HEK293T (cell line): ENCODE data around the gene LGALS14.
"Not testable (repeated sequence)": the region's sequence is repeated elsewhere in the genome, so short reads cannot be mapped to it uniquely, and the experiment has no call there.

Source experiments
- CTCF ChIA-PET: fragments of 350-600 bp; formaldehyde crosslinking; extraction: SDS; loops from one replicate; lab custom pipeline; 2021; ENCODE audit warnings: antibody characterized with exemption, inconsistent platforms; lab: Yijun Ruan, JAX
- POLR2A ChIA-PET: fragments of 350-600 bp; formaldehyde crosslinking; extraction: SDS; loops from one replicate; lab custom pipeline; 2020; ENCODE audit warnings: antibody characterized with exemption, inconsistent platforms; lab: Yijun Ruan, JAX
- DNase-seq: peaks from one replicate; pipeline ENCODE4 v3.0.0; 2012; ENCODE audit warnings: mixed read lengths; ENCODE audit errors: extremely low spot score
- ARNT ChIP-seq: fragments of 450-650 bp; IDR thresholded peaks from 2 replicates; pipeline ENCODE4 v1.6.1; 2017; ENCODE audit warnings: mild to moderate bottlenecking
- BHLHE40 ChIP-seq: fragments of 450-650 bp; IDR thresholded peaks from 2 replicates; pipeline ENCODE4 v1.6.1; 2016; ENCODE audit warnings: mild to moderate bottlenecking, moderate library complexity, borderline replicate concordance
- CTBP1 ChIP-seq: fragments of 450-650 bp; IDR thresholded peaks from 2 replicates; pipeline ENCODE4 v1.6.1; 2016; ENCODE audit warnings: borderline replicate concordance
- ELF4 ChIP-seq: fragments of 450-650 bp; IDR thresholded peaks from 2 replicates; pipeline ENCODE4 v1.6.1; 2017; ENCODE audit warnings: antibody characterized with exemption
- FOXA1 ChIP-seq: fragments of 450-650 bp; IDR thresholded peaks from 2 replicates; pipeline ENCODE4 v1.6.1; 2016; ENCODE audit warnings: mild to moderate bottlenecking
- FOXK2 ChIP-seq: fragments of 450-650 bp; IDR thresholded peaks from 2 replicates; pipeline ENCODE4 v1.6.1; 2016; ENCODE audit warnings: mild to moderate bottlenecking
- FOXM1 ChIP-seq: fragments of 450-650 bp; IDR thresholded peaks from 2 replicates; pipeline ENCODE4 v1.6.1; 2017; ENCODE audit warnings: mild to moderate bottlenecking, borderline replicate concordance
- HDGF ChIP-seq: fragments of 450-650 bp; IDR thresholded peaks from 2 replicates; pipeline ENCODE4 v1.6.1; 2017; ENCODE audit warnings: antibody characterized with exemption, borderline replicate concordance
- L3MBTL2 ChIP-seq: fragments of 450-650 bp; conservative IDR thresholded peaks from 2 replicates; pipeline ENCODE4 v1.6.1; 2016; ENCODE audit warnings: mild to moderate bottlenecking
- LEF1 ChIP-seq: fragments of 450-650 bp; IDR thresholded peaks from 2 replicates; pipeline ENCODE4 v1.6.1; 2017; ENCODE audit warnings: mild to moderate bottlenecking, borderline replicate concordance
- NFRKB ChIP-seq: fragments of 450-650 bp; IDR thresholded peaks from 2 replicates; pipeline ENCODE4 v1.6.1; 2016; ENCODE audit warnings: mild to moderate bottlenecking, moderate library complexity
- SP1 ChIP-seq: fragments of 450-650 bp; IDR thresholded peaks from 2 replicates; pipeline ENCODE4 v1.6.1; 2017
- SUZ12 ChIP-seq: fragments of 450-650 bp; IDR thresholded peaks from 2 replicates; pipeline ENCODE4 v1.6.1; 2016; ENCODE audit warnings: mild to moderate bottlenecking
- TARDBP ChIP-seq: fragments of 450-650 bp; IDR thresholded peaks from 2 replicates; pipeline ENCODE4 v1.6.1; 2016
- ZNF384 ChIP-seq: fragments of 450-650 bp; IDR thresholded peaks from 2 replicates; pipeline ENCODE4 v1.6.1; 2016
- TF ChIP-seq, protein P1 (sequence below): fragments of 450-650 bp; IDR thresholded peaks from 2 replicates; pipeline ENCODE4 v1.6.1; 2016

LGALS14 gene

DNA sequence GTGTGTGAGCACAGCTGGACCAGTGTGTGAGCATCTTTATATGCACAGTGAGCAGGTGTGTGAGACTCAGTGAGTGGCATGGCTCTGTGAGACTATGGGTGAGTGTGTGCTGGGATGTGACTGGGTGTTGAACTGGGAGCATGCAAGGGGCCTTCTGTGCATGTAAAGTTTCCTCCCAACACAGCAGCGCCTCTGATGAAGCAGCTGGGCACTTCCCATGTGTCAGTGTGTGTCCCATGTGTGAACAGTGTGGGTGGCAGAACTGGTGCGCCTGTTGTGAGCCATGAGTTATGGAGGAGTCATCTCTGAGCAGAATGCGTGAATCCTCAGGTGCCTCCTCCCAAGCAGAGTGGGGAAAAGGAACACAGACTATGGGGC, 24.5 kb upstream of the LGALS14 start:
- no peak for DNase-seq

DNA sequence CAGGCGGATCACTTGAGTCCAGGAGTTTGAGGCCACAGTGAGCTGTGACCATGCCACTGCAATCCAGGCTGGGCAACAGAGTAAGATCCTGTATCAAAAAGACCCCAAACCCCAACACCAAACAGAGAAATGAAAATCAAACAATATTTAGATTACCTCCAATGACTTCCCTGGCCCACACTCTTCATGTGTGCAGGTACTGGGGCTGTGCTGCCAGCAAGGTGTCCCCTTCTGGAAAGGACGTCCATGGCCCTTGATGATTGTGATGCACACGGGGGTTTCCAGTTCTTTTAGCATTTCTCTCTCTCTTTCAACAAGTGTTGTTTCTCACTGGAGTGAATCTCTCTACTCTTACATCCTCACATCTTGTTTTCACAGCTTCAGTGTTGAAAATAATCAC, 23.7 kb upstream of the LGALS14 start:
- CTCF ChIA-PET = no interaction called here
- TF ChIP-seq BHLHE40 (no peak), SUZ12 (no peak), LEF1 (no peak), SP1 (no peak), ARNT (no peak), TARDBP (no peak), FOXA1 (no peak), ELF4 (no peak), L3MBTL2 (no peak), ZNF384 (no peak), FOXK2 (no peak), CTBP1 (no peak), HDGF (no peak), NFRKB (no peak), FOXM1 (no peak)
- TF ChIP-seq, protein P1, sequence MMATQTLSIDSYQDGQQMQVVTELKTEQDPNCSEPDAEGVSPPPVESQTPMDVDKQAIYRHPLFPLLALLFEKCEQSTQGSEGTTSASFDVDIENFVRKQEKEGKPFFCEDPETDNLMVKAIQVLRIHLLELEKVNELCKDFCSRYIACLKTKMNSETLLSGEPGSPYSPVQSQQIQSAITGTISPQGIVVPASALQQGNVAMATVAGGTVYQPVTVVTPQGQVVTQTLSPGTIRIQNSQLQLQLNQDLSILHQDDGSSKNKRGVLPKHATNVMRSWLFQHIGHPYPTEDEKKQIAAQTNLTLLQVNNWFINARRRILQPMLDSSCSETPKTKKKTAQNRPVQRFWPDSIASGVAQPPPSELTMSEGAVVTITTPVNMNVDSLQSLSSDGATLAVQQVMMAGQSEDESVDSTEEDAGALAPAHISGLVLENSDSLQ = no peak
- POLR2A ChIA-PET = no interaction called here
- no peak for DNase-seq

More for the DNA sequence above, 24.5 kb upstream of the LGALS14 start:
- TF ChIP-seq TARDBP (no peak), HDGF (no peak), ELF4 (no peak), FOXK2 (no peak), SP1 (no peak), SUZ12 (no peak), FOXA1 (no peak), ARNT (no peak), LEF1 (no peak), L3MBTL2 (no peak), CTBP1 (no peak), BHLHE40 (no peak), ZNF384 (no peak), FOXM1 (no peak)
- TF ChIP-seq, protein P1 = no peak
- POLR2A ChIA-PET = no interaction called here
- CTCF ChIA-PET = no interaction called here

DNA sequence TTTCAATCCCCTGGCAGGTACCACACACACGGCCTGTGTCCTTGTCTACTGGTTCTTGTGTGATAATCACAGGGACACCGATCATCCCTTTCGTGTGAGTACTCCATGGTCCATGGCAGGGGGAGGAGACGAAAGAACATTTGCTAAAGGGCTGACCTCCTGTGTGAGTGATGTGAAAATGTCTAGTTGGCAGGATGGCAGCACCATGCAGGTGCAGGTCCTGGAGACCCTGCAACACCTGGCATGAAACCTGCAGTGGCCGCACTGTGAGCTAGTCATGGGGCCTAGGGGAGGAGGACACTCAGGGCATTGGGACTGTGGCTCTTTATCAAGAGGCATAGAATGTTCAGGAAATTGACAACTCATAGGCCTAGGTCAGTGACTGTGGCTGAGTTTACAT, 22.9 kb upstream of the LGALS14 start:
- DNase-seq = no peak
- CTCF ChIA-PET = no interaction called here
- TF ChIP-seq CTBP1 = no peak
- TF ChIP-seq LEF1 = no peak
- no peak for TF ChIP-seq SP1
- TF ChIP-seq TARDBP = no peak
- TF ChIP-seq, protein P1 = no peak
- TF ChIP-seq ELF4 = no peak
- TF ChIP-seq L3MBTL2 = no peak
- no peak for TF ChIP-seq ZNF384
- no peak for TF ChIP-seq HDGF
- no peak for TF ChIP-seq SUZ12
- TF ChIP-seq FOXK2 = no peak
- POLR2A ChIA-PET = no interaction called here

DNA sequence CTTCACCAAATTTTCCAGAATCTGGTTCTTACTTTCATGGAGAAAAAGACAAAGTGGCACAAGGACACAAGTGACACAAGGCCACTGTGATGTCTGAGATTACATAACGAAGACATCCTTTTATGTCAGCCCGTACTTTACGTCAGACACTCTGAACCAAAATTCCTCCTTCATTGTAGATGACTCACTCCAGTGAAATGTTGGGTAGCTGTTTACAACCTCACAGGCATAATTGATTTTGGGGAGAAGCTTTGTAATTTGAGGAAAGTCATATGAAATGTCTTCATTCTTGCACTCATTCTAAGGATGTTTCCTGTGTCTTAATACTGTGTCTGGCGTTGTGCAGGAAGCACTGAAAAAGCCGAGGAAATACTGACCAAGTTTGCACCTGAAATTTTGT, 20.0 kb upstream of the LGALS14 start:
- POLR2A ChIA-PET = no interaction called here
- TF ChIP-seq FOXA1 (no peak), LEF1 (no peak), BHLHE40 (no peak), NFRKB (no peak), TARDBP (no peak), ARNT (no peak), CTBP1 (no peak), FOXK2 (no peak), SP1 (no peak), FOXM1 (no peak), ELF4 (no peak), HDGF (no peak), L3MBTL2 (no peak), ZNF384 (no peak), SUZ12 (no peak)
- TF ChIP-seq, protein P1 = no peak

DNA sequence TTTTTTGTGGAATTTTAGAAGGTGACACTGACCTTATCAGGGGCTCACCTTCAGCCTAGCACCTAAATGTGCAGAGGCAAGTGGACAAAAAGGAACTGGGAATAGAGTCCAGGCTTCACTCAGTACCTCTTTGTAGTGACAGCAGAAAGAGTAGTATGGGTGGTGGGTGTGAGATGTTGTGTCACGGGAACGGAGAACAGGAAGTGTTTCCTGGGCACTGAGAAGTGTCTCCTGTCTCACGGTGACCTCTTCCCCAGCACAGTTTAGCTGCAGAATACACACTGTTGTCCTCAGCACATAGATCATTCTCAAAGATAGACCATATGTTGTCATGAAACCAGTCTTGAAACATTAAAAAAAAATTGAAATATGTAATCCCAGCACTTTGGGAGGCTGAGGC, 17.5 kb upstream of the LGALS14 start:
- TF ChIP-seq SUZ12 = no peak
- TF ChIP-seq CTBP1 = no peak
- no peak for TF ChIP-seq TARDBP
- no peak for TF ChIP-seq BHLHE40
- TF ChIP-seq FOXM1 = no peak
- TF ChIP-seq FOXK2 = no peak
- ChIA-PET POLR2A (no interaction called here), CTCF (no interaction called here)

More for the DNA sequence above, 20.0 kb upstream of the LGALS14 start:
- CTCF ChIA-PET = no interaction called here
- DNase-seq = no peak

DNA sequence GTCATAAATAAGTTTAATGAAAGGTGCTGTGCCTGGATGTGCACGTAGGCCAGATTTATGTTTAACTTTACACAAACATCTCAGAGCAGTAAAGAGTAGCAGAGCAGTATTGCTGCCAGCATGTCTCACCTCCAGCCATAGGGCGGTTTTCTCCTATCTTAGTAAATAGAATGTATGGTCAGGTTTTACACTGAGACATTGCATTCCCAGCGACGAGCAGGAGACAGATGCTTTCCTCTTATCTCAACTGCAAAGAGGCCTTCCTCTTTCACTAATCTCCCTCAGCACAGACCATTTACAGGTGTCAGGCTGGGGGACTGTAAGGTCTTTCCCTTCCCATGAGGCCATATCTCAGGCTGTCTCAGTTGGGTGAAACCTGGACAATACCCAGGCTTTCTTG, 15.6 kb upstream of the LGALS14 start:
- DNase-seq, POLR2A ChIA-PET, CTCF ChIA-PET: not testable (repeated sequence)

More for the DNA sequence above, 17.5 kb upstream of the LGALS14 start:
- no peak for DNase-seq
